PFSK-1 (cell line): ENCODE results near the gene TRIM17.

Experiments used
- FOXP2 ChIP-seq: optimal IDR thresholded peaks from 2 replicates; pipeline ENCODE3; 2011; ENCODE audit warnings: borderline replicate concordance, control low read depth, inconsistent platforms; ENCODE audit not compliant: insufficient read depth; ENCODE audit errors: extremely low read length, extremely low read depth
- POLR2AphosphoS5 ChIP-seq: IDR thresholded peaks from 2 replicates; pipeline ENCODE4 v1.6.1; 2012; ENCODE audit warnings: low read depth, mild to moderate bottlenecking, control low read depth, low read length, moderate library complexity
- REST ChIP-seq, 2 experiments: IDR thresholded peaks; 2 replicates each; pipeline versions ENCODE4 v1.6.1 to v1.8.0; 2011 to 2012; ENCODE audit warnings: low read depth in 2 of 2, low read length in 2 of 2, control low read depth in 1 of 2, inconsistent platforms in 1 of 2, mild to moderate bottlenecking in 1 of 2, moderate library complexity in 1 of 2; ENCODE audit not compliant: insufficient read depth in 1 of 2
- SIN3A ChIP-seq: IDR thresholded peaks from 2 replicates; pipeline ENCODE4 v1.6.1; 2012; ENCODE audit warnings: mild to moderate bottlenecking, low read length, moderate library complexity, borderline replicate concordance; ENCODE audit not compliant: insufficient read depth
- TAF1 ChIP-seq: IDR thresholded peaks from 2 replicates; pipeline ENCODE4 v1.6.1; 2012; ENCODE audit warnings: low read length, control low read depth, borderline replicate concordance; ENCODE audit not compliant: insufficient read depth

The TRIM17 gene

GRCh38 chr1:228365271-228366061, 51.2 kb downstream of the TRIM17 start:
- TF ChIP-seq FOXP2 (no peak), REST (IDR thresholded peaks at IDR 0.05; ENCODE audit: insufficient read depth in 1 of 2, low read depth in 2 of 2, low read length in 2 of 2) (no peak), POLR2AphosphoS5 (no peak), TAF1 (no peak), SIN3A (no peak)

- TF ChIP-seq POLR2AphosphoS5: no peak
- TF ChIP-seq SIN3A: no peak
- TF ChIP-seq TAF1: no peak
- TF ChIP-seq REST (IDR thresholded peaks at IDR 0.05; ENCODE audit: insufficient read depth in 1 of 2, low read depth in 2 of 2, low read length in 2 of 2): no peak
- TF ChIP-seq FOXP2: no peak
These were observed 51.9 kb downstream of the TRIM17 start for GRCh38 chr1:228364706-228365213.

GRCh38 chr1:228364068-228364705, 52.5 kb downstream of the TRIM17 start:
- TF ChIP-seq FOXP2 (no peak), TAF1 (no peak), POLR2AphosphoS5 (no peak), SIN3A (no peak), REST (IDR thresholded peaks at IDR 0.05; ENCODE audit: insufficient read depth in 1 of 2, low read depth in 2 of 2, low read length in 2 of 2) (no peak)

- TF ChIP-seq TAF1 (no peak), SIN3A (no peak), FOXP2 (no peak), POLR2AphosphoS5 (no peak), REST (IDR thresholded peaks at IDR 0.05; ENCODE audit: insufficient read depth in 1 of 2, low read depth in 2 of 2, low read length in 2 of 2) (no peak)
These were observed 53.0 kb downstream of the TRIM17 start for GRCh38 chr1:228363686-228364067.
